Sciatic nerve (tissue), 2 donors: ENCODE measurements around the gene CLDND1. TPM values are rescaled to one million over a fixed set of nuclear protein-coding genes. Genes with fewer than 3 reads are reported as not detected.

Experiments
- ATAC-seq: fragments of 200-7000 bp; cut with Tn5 transposase; one replicate; pipeline ENCODE4 v1.9.1; 2020; ENCODE audit warnings: mild to moderate bottlenecking, moderate library complexity
- DNase-seq: peaks from one replicate; pipeline ENCODE4 v3.0.0-alpha.2; 2020; ENCODE audit warnings: low spot score
- intact Hi-C: fragments of 100-400 bp; cut with DNase I; formaldehyde crosslinking; loops from one replicate; pipeline ENCODE4 v1.14.2; 2022
- total RNA-seq: library from RNA; stranded (reverse); fragmentation: NEBNext Ultra II Directional; extraction: Animal tissue kit (Norgen Biotek cat#: 25700); gene quantifications from one replicate; pipeline ENCODE4 v1.2.1, GENCODE V29; 2021
- donor health status: DM: no; HTN: no; CAD: no.
- donor health status: DM: no; HTN: no; CAD: no.

CLDND1 gene
- total RNA-seq, 1 donor from 2014 or later: 185 TPM

- intact Hi-C loops: no loop called here
- DNase-seq (no peak), ATAC-seq (no peak)
Observed at GRCh38 chr3:98553021-98553563, 30.4 kb upstream of the CLDND1 start.

GRCh38 chr3:98552232-98553020 lies 29.7 kb upstream of the CLDND1 start:
- ATAC-seq (no peak), DNase-seq (no peak)
- intact Hi-C loops: no loop called here

- ATAC-seq (no peak), DNase-seq (no peak)
- intact Hi-C loops: no loop called here
Observed at GRCh38 chr3:98551754-98552153, 29.1 kb upstream of the CLDND1 start.

DNA sequence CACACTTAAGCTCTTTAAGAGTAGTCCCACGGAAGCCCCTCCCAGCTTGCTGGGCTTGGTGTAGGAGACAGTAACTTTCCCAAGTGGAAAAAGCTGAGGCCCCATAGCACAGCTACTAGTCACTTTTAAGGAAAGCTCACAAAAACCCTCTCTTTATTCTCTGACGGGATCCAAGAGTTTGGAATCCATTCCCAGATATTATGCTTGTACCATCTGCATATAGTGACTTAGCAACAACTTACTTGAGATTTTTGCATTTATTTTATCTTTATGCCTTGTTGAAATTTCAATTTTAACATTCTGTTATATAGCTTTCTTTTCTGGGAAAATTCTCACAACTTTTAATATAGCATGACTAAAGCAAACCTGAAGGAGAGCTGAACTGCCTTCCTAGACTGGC lies 28.5 kb upstream of the CLDND1 start:
- ATAC-seq (no peak), DNase-seq (no peak)
- intact Hi-C loops: no loop called here

DNA sequence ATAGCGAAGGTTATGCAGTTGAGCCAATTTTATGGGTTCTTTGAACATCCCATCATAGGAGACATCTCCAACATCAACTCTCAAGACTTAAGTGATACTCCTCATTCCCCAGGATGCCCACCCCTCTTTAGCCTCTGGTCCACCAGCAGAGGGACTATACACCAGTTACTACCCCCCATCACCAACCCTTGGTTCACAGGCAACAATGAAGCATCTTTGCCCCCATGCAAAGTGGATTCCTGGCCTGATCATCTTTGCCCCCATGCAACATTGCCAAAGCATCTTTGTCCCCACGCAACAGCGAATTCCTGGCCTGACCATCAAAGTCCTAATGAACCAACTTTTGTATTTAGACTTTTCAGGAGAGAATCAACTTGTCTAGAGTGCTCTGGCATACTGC lies 28.1 kb upstream of the CLDND1 start:
- no peak for DNase-seq
- intact Hi-C loops: no loop called here
- no peak for ATAC-seq

DNA sequence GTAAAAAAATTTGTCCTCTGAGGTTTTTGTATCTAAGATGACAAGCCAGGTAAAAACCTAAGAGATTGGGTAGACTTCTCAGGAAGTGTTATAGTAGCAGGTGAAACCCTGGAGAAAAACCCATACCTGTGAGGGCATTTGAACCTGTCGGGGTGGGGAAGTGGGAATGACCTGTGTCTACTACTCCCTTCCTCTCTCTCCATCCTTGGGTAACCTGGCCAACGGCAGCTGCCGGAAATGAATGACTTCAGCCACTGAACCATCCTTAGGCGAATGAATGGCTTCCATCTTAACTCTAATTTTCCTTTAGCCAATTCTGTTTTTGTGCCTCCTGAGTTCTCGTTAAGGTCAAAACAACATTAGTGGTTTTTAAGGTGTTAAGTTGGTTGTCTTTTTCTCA lies 25.8 kb upstream of the CLDND1 start:
- intact Hi-C loops: no loop called here

GRCh38 chr3:98545940-98546339 lies 23.2 kb upstream of the CLDND1 start:
- ATAC-seq: no peak
- no peak for DNase-seq
- intact Hi-C loops: no loop called here

More for the DNA sequence above, 25.8 kb upstream of the CLDND1 start:
- no peak for DNase-seq
- no peak for ATAC-seq

DNA sequence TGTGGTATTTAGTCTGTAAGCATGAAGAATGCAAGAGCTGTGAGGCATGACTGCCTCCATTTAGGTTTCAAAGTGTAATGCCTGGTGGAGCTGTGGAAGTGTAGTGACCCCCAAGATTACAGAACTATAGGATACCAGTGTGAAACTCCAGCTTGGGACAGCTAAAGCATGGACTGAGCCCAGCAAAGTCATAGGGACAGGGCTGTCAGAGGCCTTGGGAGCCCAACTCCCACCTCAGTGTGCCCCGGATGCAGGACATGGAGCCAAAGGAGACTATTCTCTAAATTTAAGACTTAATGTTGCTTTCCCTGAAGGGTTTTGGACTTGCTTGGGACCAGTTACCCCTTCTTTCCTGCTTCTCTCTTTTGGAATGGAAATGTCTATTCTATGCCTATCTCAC lies 19.9 kb upstream of the CLDND1 start:
- DNase-seq: no peak
- intact Hi-C loops: no loop called here
- no peak for ATAC-seq

DNA sequence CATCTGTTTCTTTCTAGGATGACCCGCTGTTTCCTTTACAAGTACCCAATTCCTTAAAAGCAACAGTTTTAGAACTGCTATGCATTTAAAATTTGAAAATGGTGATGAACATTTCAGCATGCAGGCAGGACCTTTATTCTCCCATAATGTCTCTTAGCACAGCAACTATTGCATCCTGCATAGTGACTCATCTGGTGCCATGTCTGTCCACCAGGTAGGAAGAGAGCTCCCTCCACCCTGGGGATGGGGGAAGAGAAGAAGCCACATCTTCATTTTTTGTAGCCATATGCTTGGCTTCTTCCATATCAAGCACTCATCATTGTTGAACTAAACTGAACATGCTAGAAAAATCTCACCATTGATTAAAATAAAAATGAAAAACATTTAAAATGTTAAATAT lies 19.0 kb upstream of the CLDND1 start:
- no peak for DNase-seq
- intact Hi-C loops: no loop called here
- no peak for ATAC-seq

- ATAC-seq: no peak
Observed at GRCh38 chr3:98540346-98540745, 17.6 kb upstream of the CLDND1 start.

DNA sequence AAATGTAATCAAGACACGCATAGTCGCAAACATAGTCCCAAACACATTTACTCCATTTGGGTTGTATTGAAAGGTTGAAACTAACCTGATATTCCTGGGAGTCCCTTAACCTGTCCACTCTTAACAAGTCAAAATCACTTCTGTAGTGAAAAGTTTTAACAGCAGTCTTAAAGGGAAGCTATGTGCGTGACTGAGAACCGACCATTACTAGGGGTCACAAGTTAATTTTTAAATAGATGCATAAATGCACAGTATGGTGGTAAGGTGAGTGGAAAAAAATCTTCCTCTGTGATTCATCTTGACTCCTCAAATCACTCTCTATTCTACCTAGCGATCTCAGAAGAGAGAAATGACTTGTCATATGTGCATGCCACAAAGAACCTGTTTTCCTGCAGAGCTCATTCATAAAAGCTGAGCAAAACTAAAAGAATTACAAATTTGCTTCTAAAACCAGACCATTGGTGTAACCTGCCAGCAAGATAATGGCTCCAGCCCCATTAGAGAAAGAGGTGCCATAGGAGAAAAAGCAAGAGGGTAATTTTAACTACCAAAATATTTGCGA lies 13.8 kb upstream of the CLDND1 start:
- ATAC-seq: no peak
- intact Hi-C loops: no loop called here
- no peak for DNase-seq

More at GRCh38 chr3:98540346-98540745, 17.6 kb upstream of the CLDND1 start:
- no peak for DNase-seq
- intact Hi-C loops: no loop called here

GRCh38 chr3:98534734-98535133 lies 12.0 kb upstream of the CLDND1 start:
- intact Hi-C loops: no loop called here
- ATAC-seq (no peak), DNase-seq (no peak)

GRCh38 chr3:98534168-98534567 lies 11.5 kb upstream of the CLDND1 start:
- no peak for DNase-seq

DNA sequence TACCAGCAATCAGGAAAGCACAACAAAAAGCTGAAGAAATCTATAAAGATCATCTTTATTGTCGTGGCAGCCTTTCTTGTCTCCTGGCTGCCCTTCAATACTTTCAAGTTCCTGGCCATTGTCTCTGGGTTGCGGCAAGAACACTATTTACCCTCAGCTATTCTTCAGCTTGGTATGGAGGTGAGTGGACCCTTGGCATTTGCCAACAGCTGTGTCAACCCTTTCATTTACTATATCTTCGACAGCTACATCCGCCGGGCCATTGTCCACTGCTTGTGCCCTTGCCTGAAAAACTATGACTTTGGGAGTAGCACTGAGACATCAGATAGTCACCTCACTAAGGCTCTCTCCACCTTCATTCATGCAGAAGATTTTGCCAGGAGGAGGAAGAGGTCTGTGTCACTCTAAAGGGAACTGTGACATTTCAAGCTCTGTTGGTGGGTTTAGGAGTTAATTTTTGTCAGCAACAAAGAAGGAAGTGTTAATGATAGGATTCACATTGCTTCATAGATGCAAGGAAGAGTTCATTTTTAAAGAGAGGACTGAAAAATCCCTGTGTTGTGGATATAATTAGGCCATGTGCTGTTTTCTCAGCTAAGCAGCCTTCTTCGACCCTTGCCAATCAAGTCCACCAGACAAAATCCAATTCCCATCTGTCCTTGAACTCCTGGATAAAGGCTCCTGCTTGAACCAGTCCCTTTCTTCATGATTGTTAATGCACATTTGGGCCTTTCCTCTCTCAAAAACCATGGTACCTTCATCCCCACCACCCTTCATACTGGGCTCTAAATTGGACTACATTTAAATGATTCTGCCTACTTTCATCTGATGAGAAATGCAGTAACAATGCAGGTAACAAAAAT lies 10.2 kb upstream of the CLDND1 start:
- intact Hi-C loops: no loop called here
- DNase-seq (no peak), ATAC-seq (no peak)

More at GRCh38 chr3:98534168-98534567, 11.5 kb upstream of the CLDND1 start:
- ATAC-seq: no peak
- intact Hi-C loops: no loop called here

- ATAC-seq (no peak), DNase-seq (no peak)
- intact Hi-C loops: no loop called here
Observed at GRCh38 chr3:98532275-98532637, 9.6 kb upstream of the CLDND1 start.

DNA sequence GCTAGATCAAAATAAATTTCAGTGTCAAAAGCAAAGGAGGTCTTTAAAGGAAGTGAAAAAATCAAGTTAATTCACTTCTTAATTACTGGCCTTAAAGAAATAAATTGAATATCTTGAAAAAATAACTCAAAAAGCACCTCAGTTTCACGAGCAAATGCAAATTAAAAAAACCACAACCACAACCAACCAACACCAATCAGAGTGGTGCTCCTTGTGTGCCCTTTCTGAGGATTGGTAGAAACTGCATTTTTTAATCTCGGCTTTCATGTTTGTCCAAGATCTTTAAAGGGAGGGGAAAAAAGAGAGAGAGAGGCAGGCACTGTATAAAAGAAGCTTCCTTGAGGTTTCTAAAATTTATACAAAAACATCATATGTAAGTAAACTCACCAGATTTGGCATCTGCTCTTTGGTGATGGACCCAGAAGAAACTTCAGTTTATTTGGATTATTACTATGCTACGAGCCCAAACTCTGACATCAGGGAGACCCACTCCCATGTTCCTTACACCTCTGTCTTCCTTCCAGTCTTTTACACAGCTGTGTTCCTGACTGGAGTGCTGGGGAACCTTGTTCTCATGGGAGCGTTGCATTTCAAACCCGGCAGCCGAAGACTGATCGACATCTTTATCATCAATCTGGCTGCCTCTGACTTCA lies 9.0 kb upstream of the CLDND1 start, which contains the start of gene GPR15:
Gene GPR15 (plus strand): TSS at position 357 of the 653 bp plus-strand sequence. CDS start 56 bp downstream, at position 413.
- intact Hi-C loops: no loop called here
- DNase-seq (no peak), ATAC-seq (no peak)

DNA sequence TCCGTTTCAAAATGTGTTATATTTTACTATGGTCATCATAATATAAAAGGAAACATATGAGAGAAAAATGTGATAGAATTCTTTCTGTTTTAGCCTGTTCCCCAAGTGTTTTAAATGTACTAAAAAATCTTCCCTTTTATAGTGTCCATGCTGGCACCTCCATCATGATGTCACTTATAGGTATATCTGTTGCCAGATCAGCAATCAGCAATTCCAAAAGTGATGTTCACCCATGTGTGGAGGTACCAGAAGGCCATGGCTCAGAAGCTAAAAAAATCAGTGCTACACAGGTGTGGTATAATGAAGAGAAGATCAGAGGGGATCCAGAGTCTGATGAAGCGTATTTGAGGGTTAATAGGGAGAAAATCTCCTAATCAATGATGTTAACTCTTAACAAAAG lies 8.0 kb upstream of the CLDND1 start:
- no peak for DNase-seq
- intact Hi-C loops: no loop called here
- ATAC-seq: no peak

GRCh38 chr3:98529856-98530459 lies 7.3 kb upstream of the CLDND1 start:
- intact Hi-C loops: no loop called here
- ATAC-seq: no peak
- no peak for DNase-seq
